HAP-1 (cell line): ENCODE results near the gene DMRTA1.
"Not testable (repeated sequence)": the region's sequence is repeated elsewhere in the genome, so short reads cannot be mapped to it uniquely, and the experiment has no call there.

Experiments used
- DNase-seq, 2 experiments: peaks; one replicate each; pipeline ENCODE4 v3.0.0-alpha.2; 2016 to 2020; ENCODE audit warnings: low spot score in 2 of 2
- H3K27me3 ChIP-seq: fragments of 250-450 bp; sonication (Bioruptor Pico); 2 replicates; pipeline ENCODE4 v1.5.1; 2020; ENCODE audit warnings: low read depth, mild to moderate bottlenecking, moderate library complexity
- H3K36me3 ChIP-seq: fragments of 250-450 bp; sonication (Bioruptor Pico); replicated peaks from 2 replicates; pipeline ENCODE4 v1.5.1; 2020; ENCODE audit warnings: mild to moderate bottlenecking
- H3K4me1 ChIP-seq: fragments of 250-450 bp; sonication (Bioruptor Pico); 2 replicates; pipeline ENCODE4 v1.5.1; 2020; ENCODE audit warnings: mild to moderate bottlenecking
- H3K4me3 ChIP-seq: fragments of 250-450 bp; sonication (Bioruptor Pico); 2 replicates; pipeline ENCODE4 v1.5.1; 2020; ENCODE audit warnings: mild to moderate bottlenecking, moderate library complexity
- H3K9me3 ChIP-seq: fragments of 250-450 bp; sonication (Bioruptor Pico); 2 replicates; pipeline ENCODE4 v1.5.1; 2020; ENCODE audit warnings: mild to moderate bottlenecking, moderate library complexity
- in situ Hi-C: fragments of 300-500 bp; cut with MboI; formaldehyde crosslinking; loops from 3 replicates; pipeline ENCODE4 v1.14.3; 2020; ENCODE audit warnings: low sequenced_read_pairs, inconsistent platforms, mixed read lengths

DMRTA1 gene

GRCh38 chr9:22483528-22484070 lies 37.0 kb downstream of the DMRTA1 start:
- Histone ChIP-seq H3K27me3 (0 out of 2 replicates have a peak, but pooled peaks cover 5% of the 10 kb centered on the region), H3K9me3 (no peaks in the 10 kb centered on the region), H3K4me1 (no peaks in the 10 kb centered on the region), H3K4me3 (no peak overlapping the region), H3K36me3 (no peaks in the 10 kb centered on the region)
- DNase-seq = no peak
- in situ Hi-C loops = no loop called here

- DNase-seq, H3K4me3 ChIP-seq: not testable (repeated sequence)
These were observed 49.6 kb downstream of the DMRTA1 start for GRCh38 chr9:22496197-22496596.

More at GRCh38 chr9:22496197-22496596, 49.6 kb downstream of the DMRTA1 start:
- in situ Hi-C loops, H3K4me1 ChIP-seq, H3K36me3 ChIP-seq, H3K27me3 ChIP-seq, H3K9me3 ChIP-seq: not testable (repeated sequence)
